Measurements from ENCODE around the gene PTPRM. TPM values are rescaled to one million over a fixed set of nuclear protein-coding genes. Genes with fewer than 3 reads are reported as not detected.

The PTPRM gene
- polyA plus RNA-seq, 1 donor from 2014 or later = 126 TPM

GRCh38 chr18:8359076-8359475 lies 792.0 kb downstream of the PTPRM start:
- peak; percentile 28 for TF ChIP-seq POLR2AphosphoS5 (IDR thresholded peaks at IDR 0.05)
- peak; percentile 79 for TF ChIP-seq CTCF (IDR thresholded peaks at IDR 0.05; ENCODE audit: poor library complexity, severe bottlenecking)
- TF ChIP-seq RAD21 (conservative IDR thresholded peaks at IDR 0.05) = peak; percentile 86
- TF ChIP-seq TAF1 (IDR thresholded peaks at IDR 0.05; ENCODE audit: low read depth) = no peak
- TF ChIP-seq SMC3 (conservative IDR thresholded peaks at IDR 0.05; ENCODE audit: poor library complexity) = peak; percentile 81
- TF ChIP-seq EP300 (conservative IDR thresholded peaks at IDR 0.05; ENCODE audit: poor library complexity, severe bottlenecking) = peak; percentile 72
- TF ChIP-seq EZH2 (IDR thresholded peaks at IDR 0.05; ENCODE audit: borderline replicate concordance, insufficient read depth, low read length, poor library complexity, severe bottlenecking) = no peak
- H3K36me3 ChIP-seq (ENCODE audit: insufficient read depth, low read length) = no peaks in the 10 kb centered on the region
- no peaks in the 10 kb centered on the region for H3K27me3 ChIP-seq (ENCODE audit: insufficient read depth, low read depth, low read length)
- H3K4me3 ChIP-seq (ENCODE audit: low read length) = no peak overlapping the region
- no peaks in the 10 kb centered on the region for H3K9me2 ChIP-seq (ENCODE audit: insufficient read depth, low read length)
- H3K9me3 ChIP-seq (ENCODE audit: low read length) = no peaks in the 10 kb centered on the region
- H3K79me2 ChIP-seq (replicated peaks; ENCODE audit: insufficient read depth, low read length) = no peaks in the 10 kb centered on the region
- H3K9ac ChIP-seq (ENCODE audit: low read length) = no peak overlapping the region
- H4K20me1 ChIP-seq (ENCODE audit: insufficient read depth) = no peaks in the 10 kb centered on the region
- no peak overlapping the region for H3K4me2 ChIP-seq (ENCODE audit: low read length)
- no peaks in the 10 kb centered on the region for H3F3A ChIP-seq (ENCODE audit: insufficient read depth, low read length, poor library complexity, severe bottlenecking)
- H2AFZ ChIP-seq (ENCODE audit: low read depth, low read length) = no peak overlapping the region
- peak overlapping the region; percentile 26 for H3K27ac ChIP-seq (ENCODE audit: low read length)

- H3K4me2 ChIP-seq (ENCODE audit: low read length) = no peak overlapping the region
- no peaks in the 10 kb centered on the region for H3F3A ChIP-seq (ENCODE audit: insufficient read depth, low read length, poor library complexity, severe bottlenecking)
- H3K9me3 ChIP-seq (ENCODE audit: low read length) = no peaks in the 10 kb centered on the region
- H3K36me3 ChIP-seq (ENCODE audit: insufficient read depth, low read length) = no peaks in the 10 kb centered on the region
- no peak overlapping the region for H3K27ac ChIP-seq (ENCODE audit: low read length)
- TF ChIP-seq EP300 (conservative IDR thresholded peaks at IDR 0.05; ENCODE audit: poor library complexity, severe bottlenecking) (no peak), TAF1 (IDR thresholded peaks at IDR 0.05; ENCODE audit: low read depth) (no peak), SMC3 (conservative IDR thresholded peaks at IDR 0.05; ENCODE audit: poor library complexity) (peak; percentile 21), REST (IDR thresholded peaks at IDR 0.05; ENCODE audit: borderline replicate concordance) (no peak), POLR2AphosphoS5 (IDR thresholded peaks at IDR 0.05) (no peak), MXI1 (conservative IDR thresholded peaks at IDR 0.05; ENCODE audit: poor library complexity, severe bottlenecking) (no peak), CTCF (IDR thresholded peaks at IDR 0.05; ENCODE audit: poor library complexity, severe bottlenecking) (no peak)
- no peak overlapping the region for H2AFZ ChIP-seq (ENCODE audit: low read depth, low read length)
- no peaks in the 10 kb centered on the region for H4K20me1 ChIP-seq (ENCODE audit: insufficient read depth)
- H3K9ac ChIP-seq (ENCODE audit: low read length) = no peak overlapping the region
- no peaks in the 10 kb centered on the region for H3K9me2 ChIP-seq (ENCODE audit: insufficient read depth, low read length)
- no peak overlapping the region for H3K4me3 ChIP-seq (ENCODE audit: low read length)
- H3K79me2 ChIP-seq (replicated peaks; ENCODE audit: insufficient read depth, low read length) = no peaks in the 10 kb centered on the region
- H3K27me3 ChIP-seq (ENCODE audit: insufficient read depth, low read depth, low read length) = no peaks in the 10 kb centered on the region
Observed at GRCh38 chr18:8359481-8359880, 792.4 kb downstream of the PTPRM start.
